Tibial nerve (tissue), 4 donors: ENCODE data around the gene MEIOC. TPM values are rescaled to one million over a fixed set of nuclear protein-coding genes. Genes with fewer than 3 reads are reported as not detected.
A peak's percentile ranks its signal among the peaks of the same experiment; 100 is the strongest.

Experiments used
- DNase-seq, 2 donors: peaks; one replicate each; pipeline ENCODE4 v3.0.0-alpha.2; 2019; ENCODE audit warnings: low spot score in 2 of 2
- H3K27ac ChIP-seq, 4 donors: fragments of 200-600 bp; sonication (generic) in 3 of 4; one replicate each; pipeline ENCODE4 v1.5.1; 2017 to 2019; ENCODE audit warnings: mild to moderate bottlenecking in 1 of 4
- H3K27me3 ChIP-seq, 2 donors: fragments of 200-600 bp; sonication (generic) in 1 of 2; one replicate each; pipeline versions ENCODE4 v1.5.1 to v1.6.0; 2017 to 2019
- H3K36me3 ChIP-seq, 3 donors: fragments of 200-600 bp; sonication (generic); one replicate each; pipeline ENCODE4 v1.5.1; 2018 to 2019
- H3K4me1 ChIP-seq, 4 donors: fragments of 200-600 bp; sonication (generic) in 3 of 4; one replicate each; pipeline ENCODE4 v1.5.1; 2017 to 2019
- H3K4me3 ChIP-seq, 4 donors: fragments of 200-600 bp; sonication (generic) in 3 of 4; one replicate each; pipeline ENCODE4 v1.5.1; 2017 to 2019; ENCODE audit warnings: mild to moderate bottlenecking in 1 of 4, moderate library complexity in 1 of 4
- H3K9me3 ChIP-seq, 4 donors: fragments of 200-600 bp; sonication (generic) in 3 of 4; one replicate each; pipeline ENCODE4 v1.5.1; 2017 to 2019
- CTCF ChIP-seq, 5 experiments: fragments of 200-600 bp in 3 of 5; fragments of 450-650 bp in 2 of 5; sonication (generic) in 3 of 5; IDR thresholded peaks; one replicate each; pipeline ENCODE4 v1.5.1; 2016 to 2019; ENCODE audit warnings: antibody characterized with exemption in 5 of 5, mild to moderate bottlenecking in 3 of 5, moderate library complexity in 2 of 5
- EP300 ChIP-seq, 2 donors: sonication (generic); formaldehyde crosslinking; IDR thresholded peaks; one replicate each; pipeline ENCODE4 v1.6.1; 2017; ENCODE audit warnings: antibody characterized with exemption in 2 of 2, mild to moderate bottlenecking in 1 of 2
- POLR2A ChIP-seq, 2 donors: fragments of 450-650 bp; IDR thresholded peaks; one replicate each; pipeline ENCODE4 v1.6.1; 2017; ENCODE audit warnings: antibody characterized with exemption in 2 of 2, mild to moderate bottlenecking in 2 of 2, moderate library complexity in 2 of 2
- WGBS, 2 donors: methylation state at CpG; one replicate each; pipeline ENCODE4 v1.1.5; 2018; 5-methylcytosine and 5-hydroxymethylcytosine counted together
- total RNA-seq, 4 donors: library from RNA; depleted of rRNA; stranded (reverse); fragments of >200 nt; gene quantifications; one replicate each; pipeline ENCODE4 v1.1.0, GENCODE V29; 2016

Gene MEIOC
- total RNA-seq, 4 donors from 2014 or later: not detected

DNA sequence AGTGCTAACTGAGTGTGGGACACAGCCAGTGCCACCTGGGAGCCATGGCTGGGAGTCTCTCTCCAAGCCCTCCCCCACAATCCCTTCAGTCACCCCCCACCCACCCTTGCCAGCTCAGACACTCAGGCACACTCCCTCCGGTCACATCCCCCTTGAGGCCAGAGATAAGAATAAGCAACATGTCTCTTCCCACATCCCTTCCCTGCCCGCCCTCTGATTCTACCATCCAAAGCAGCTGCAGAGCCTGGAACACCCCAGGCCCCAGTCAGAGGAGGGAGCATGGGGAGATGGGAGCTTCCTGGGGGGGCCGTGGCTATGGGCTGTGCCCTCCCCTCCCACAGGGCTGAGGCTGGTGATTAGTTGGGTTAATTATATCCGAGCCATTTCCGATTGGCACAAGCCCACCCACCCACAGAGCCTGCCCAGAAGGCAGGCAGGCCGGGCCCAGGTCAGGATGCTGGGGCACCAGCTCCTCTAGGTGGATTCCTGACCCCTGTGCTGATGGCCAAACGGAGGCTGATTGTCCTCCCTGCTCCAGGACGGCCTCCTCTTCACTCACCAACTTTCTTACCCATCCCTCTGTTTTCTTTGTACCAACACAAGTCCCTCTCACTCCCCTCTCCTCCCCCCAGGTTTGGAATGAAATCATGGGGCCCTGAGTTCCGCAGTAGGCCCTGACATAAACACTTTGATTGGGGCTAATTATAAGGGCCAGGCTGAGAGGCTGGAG, 28.6 kb upstream of the MEIOC start:
- TF ChIP-seq POLR2A (IDR thresholded peaks at IDR 0.05): no peak
- TF ChIP-seq CTCF (IDR thresholded peaks at IDR 0.05): no peak
- no peak for TF ChIP-seq EP300 (IDR thresholded peaks at IDR 0.05)
- Histone ChIP-seq H3K27me3 (no peaks in the 10 kb centered on the region), H3K9me3 (peaks cover 0 to 3% (median 0%) of the 10 kb centered on the region in 4 donors), H3K27ac (peak overlapping the region in 3 of 4 donors; percentile 4 to 72 (median 40)), H3K36me3 (no peaks in the 10 kb centered on the region), H3K4me3 (peak overlapping the region in 1 of 4 donors; percentile 27), H3K4me1 (peaks cover 0 to 11% (median 0%) of the 10 kb centered on the region in 4 donors)
- DNase-seq: no peak
- 72 to 73% methylated on average over 6 to 8 of the region's 9 CpGs for WGBS, 2 donors

GRCh38 chr17:44628243-44629188, 27.8 kb upstream of the MEIOC start:
- 44 to 54% methylated on average over 34 of the region's 34 CpGs for WGBS, 2 donors
- TF ChIP-seq CTCF (IDR thresholded peaks at IDR 0.05) (no peak), EP300 (IDR thresholded peaks at IDR 0.05) (no peak), POLR2A (IDR thresholded peaks at IDR 0.05) (peak in 1 of 2 donors; percentile 48)
- Histone ChIP-seq H3K27me3 (no peaks in the 10 kb centered on the region), H3K4me3 (peak overlapping the region in 1 of 4 donors; percentile 27), H3K9me3 (no peaks in the 10 kb centered on the region), H3K27ac (peak overlapping the region in 3 of 4 donors; percentile 4 to 72 (median 40)), H3K4me1 (peaks cover 0 to 11% (median 0%) of the 10 kb centered on the region in 4 donors), H3K36me3 (no peaks in the 10 kb centered on the region)
- DNase-seq: peak; percentile 28 to 44

DNA sequence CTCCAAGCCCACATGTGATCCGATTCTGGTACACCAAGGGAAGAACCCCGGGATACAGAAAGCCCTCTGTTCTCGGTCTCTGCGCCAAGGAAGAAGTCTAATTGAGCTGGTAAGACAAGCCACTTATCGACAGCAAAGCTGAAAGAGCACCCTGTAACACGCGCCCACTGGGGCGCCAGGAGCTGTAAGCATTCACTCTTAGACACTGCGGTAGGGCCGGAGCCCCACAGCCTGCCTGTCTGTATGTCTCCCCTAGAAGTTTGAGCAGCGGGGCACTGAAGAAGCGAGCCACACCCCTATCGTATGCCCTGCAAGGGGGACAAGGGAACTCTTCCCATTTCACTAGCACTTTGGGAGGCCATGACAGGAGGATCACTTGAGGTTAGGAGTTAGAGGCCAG, 27.0 kb upstream of the MEIOC start:
- no peak overlapping the region for H3K4me3 ChIP-seq
- no peaks in the 10 kb centered on the region for H3K36me3 ChIP-seq
- 81 to 84% methylated on average over 13 of the region's 13 CpGs for WGBS, 2 donors
- no peaks in the 10 kb centered on the region for H3K9me3 ChIP-seq
- no peak for TF ChIP-seq POLR2A (IDR thresholded peaks at IDR 0.05)
- no peak for TF ChIP-seq EP300 (IDR thresholded peaks at IDR 0.05)
- TF ChIP-seq CTCF (IDR thresholded peaks at IDR 0.05): no peak
- H3K27ac ChIP-seq: no peak overlapping the region
- H3K4me1 ChIP-seq: peaks cover 0 to 11% (median 0%) of the 10 kb centered on the region in 4 donors
- no peak for DNase-seq
- H3K27me3 ChIP-seq: no peaks in the 10 kb centered on the region

- no peak for DNase-seq
- no peak overlapping the region for H3K4me3 ChIP-seq
- H3K9me3 ChIP-seq: no peaks in the 10 kb centered on the region
- TF ChIP-seq EP300 (IDR thresholded peaks at IDR 0.05) (no peak), CTCF (IDR thresholded peaks at IDR 0.05) (no peak), POLR2A (IDR thresholded peaks at IDR 0.05) (no peak)
- H3K36me3 ChIP-seq: no peaks in the 10 kb centered on the region
- H3K4me1 ChIP-seq: peaks cover 0 to 11% (median 0%) of the 10 kb centered on the region in 4 donors
- H3K27me3 ChIP-seq: no peaks in the 10 kb centered on the region
- no peak overlapping the region for H3K27ac ChIP-seq
- WGBS, 2 donors: 80 to 92% methylated on average over 4 of the region's 4 CpGs
Measured at GRCh38 chr17:44630703-44631102, 25.6 kb upstream of the MEIOC start.
